ENCODE results near the gene RASGEF1B.

DNA sequence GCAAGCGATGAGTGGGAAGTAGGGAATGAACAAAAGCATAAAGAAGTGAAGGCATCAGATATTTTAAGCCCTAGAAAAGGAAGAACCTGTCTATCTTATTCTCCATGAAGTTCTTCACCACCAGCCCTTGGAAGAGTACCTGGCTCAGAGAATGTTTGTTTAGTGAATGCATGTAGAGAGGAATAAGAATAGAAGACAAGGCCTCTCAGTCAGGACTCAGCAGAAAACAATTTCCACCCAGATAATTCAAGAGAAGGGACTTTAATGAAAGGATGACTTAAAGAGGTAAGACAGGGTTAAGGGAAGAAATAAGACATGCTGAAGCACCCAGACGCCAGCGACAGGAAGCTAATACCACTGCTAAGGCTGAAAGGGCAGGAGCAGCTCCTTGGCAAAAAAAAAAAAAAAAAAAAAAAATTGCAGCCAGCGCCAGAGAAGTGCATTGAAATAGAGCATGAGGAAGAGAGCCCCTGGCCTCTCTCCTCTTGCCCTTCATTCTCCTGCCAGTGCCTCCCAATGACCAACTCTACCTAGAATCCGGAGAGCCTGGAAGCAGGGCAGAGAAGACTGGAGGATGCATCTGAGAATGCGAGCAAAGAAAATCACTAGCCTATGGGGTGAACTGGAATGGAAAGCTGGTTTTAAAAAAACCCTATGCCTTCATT lies 47.2 kb upstream of the RASGEF1B start:
- TF ChIP-seq POLR2AphosphoS5 (IDR thresholded peaks at IDR 0.05; ENCODE audit: low read depth, low read length) (no peak), POLR2A (IDR thresholded peaks at IDR 0.05; ENCODE audit: low read depth, low read length) (no peak), TAF1 (IDR thresholded peaks at IDR 0.05; ENCODE audit: borderline replicate concordance, low read depth, low read length) (no peak)
